NCI-H128 (cell line): ENCODE results near the gene SH2B3.

ENCODE experiments used
- DNase-seq: peaks from one replicate; lab custom pipeline; 2025; ENCODE audit not compliant: unreplicated experiment; lab: John Stamatoyannopoulos, UW

The SH2B3 gene

GRCh38 chr12:111408686-111409402 is 3.1 kb downstream of the SH2B3 start:
- DNase-seq, result no peak

GRCh38 chr12:111409403-111409779 is 3.7 kb downstream of the SH2B3 start:
- DNase-seq, result no peak

GRCh38 chr12:111409780-111410430 is 4.2 kb downstream of the SH2B3 start:
- no peak for DNase-seq

GRCh38 chr12:111410431-111411184 is 4.9 kb downstream of the SH2B3 start:
- DNase-seq, result no peak

GRCh38 chr12:111411185-111411764 is 5.6 kb downstream of the SH2B3 start:
- no peak for DNase-seq

- peak; percentile 5 for DNase-seq
Observed at GRCh38 chr12:111412007-111412829, 6.5 kb downstream of the SH2B3 start.

GRCh38 chr12:111412830-111413441 is 7.2 kb downstream of the SH2B3 start:
- no peak for DNase-seq

GRCh38 chr12:111413442-111414086 is 7.8 kb downstream of the SH2B3 start:
- DNase-seq, result no peak

GRCh38 chr12:111414711-111415252 is 9.1 kb downstream of the SH2B3 start:
- DNase-seq, result no peak

- no peak for DNase-seq
Observed at GRCh38 chr12:111417290-111417689, 11.6 kb downstream of the SH2B3 start.

- no peak for DNase-seq
Observed at GRCh38 chr12:111417784-111418593, 12.3 kb downstream of the SH2B3 start.

- no peak for DNase-seq
Observed at GRCh38 chr12:111418594-111418880, 12.8 kb downstream of the SH2B3 start.

GRCh38 chr12:111419784-111420183 is 14.1 kb downstream of the SH2B3 start:
- DNase-seq, result no peak

GRCh38 chr12:111420494-111420893 is 14.8 kb downstream of the SH2B3 start:
- no peak for DNase-seq

GRCh38 chr12:111424189-111424792 is 18.6 kb downstream of the SH2B3 start:
- no peak for DNase-seq

- no peak for DNase-seq
Observed at GRCh38 chr12:111424793-111425251, 19.1 kb downstream of the SH2B3 start.

- DNase-seq, result no peak
Observed at GRCh38 chr12:111425655-111426054, 19.9 kb downstream of the SH2B3 start.
